HCT116 (cell line): ENCODE measurements around the gene CORO6. TPM values are rescaled to one million over a fixed set of nuclear protein-coding genes. Genes with fewer than 3 reads are reported as not detected.

ENCODE experiments used
- ATAC-seq: fragments of 200-7000 bp; cut with Tn5 transposase; 2 replicates; pipeline ENCODE4 v1.9.1; 2020; ENCODE audit warnings: mild to moderate bottlenecking, moderate library complexity
- BruUV-seq: library from RNA; stranded (reverse); fragments of 400-500 nt; replicated peaks from 2 replicates; lab custom pipeline; 2021; lab: Mats Ljungman, UMichigan
- CTCF ChIA-PET: fragments of 300-600 bp; sonication (Branson Sonifier 250); formaldehyde crosslinking; loops from one replicate; lab custom pipeline; 2021; ENCODE audit warnings: antibody characterized with exemption; lab: Charles Lee
- POLR2A ChIA-PET: fragments of 300-600, 350-600 bp; sonication (Branson Sonifier 250); formaldehyde crosslinking; loops from one replicate; lab custom pipeline; 2021; ENCODE audit warnings: antibody characterized with exemption; lab: Charles Lee
- RAD21 ChIA-PET, 2 experiments: fragments of 300-600 bp; sonication (Branson Sonifier 250); formaldehyde crosslinking; loops; one replicate each; lab custom pipeline; 2023; ENCODE audit warnings: low total read pairs in 2 of 2; ENCODE audit not compliant: uncharacterized antibody in 2 of 2, unreplicated experiment in 2 of 2, low non-redundant PET in 1 of 2; lab: Charles Lee
- DNase-seq: peaks from one replicate; pipeline ENCODE4 v3.0.0-alpha.2; 2010; ENCODE audit warnings: low read depth, low spot score
- H2AFZ ChIP-seq: fragments of 200-600 bp; shearing (Covaris generic), sonication (generic); 2 replicates; pipeline ENCODE4 v1.6.1; 2017; ENCODE audit warnings: low read depth, mixed run types, mixed read lengths, antibody characterized with exemption, low read length; ENCODE audit not compliant: poor library complexity, severe bottlenecking
- H3K27ac ChIP-seq: 2 replicates; pipeline ENCODE4 v1.5.1; 2012; ENCODE audit warnings: low read depth, low read length
- H3K27me3 ChIP-seq: fragments of 200-600 bp; sonication (generic); 2 replicates; pipeline ENCODE4 v1.6.1; 2016; ENCODE audit warnings: mixed run types, low read length, mixed read lengths; ENCODE audit not compliant: insufficient read depth
- H3K36me3 ChIP-seq, 2 experiments: fragments of 200-500 bp in 1 of 2; fragments of 200-600 bp in 1 of 2; sonication (Bioruptor generic) in 1 of 2; sonication (generic) in 1 of 2; 2 replicates each; pipeline versions ENCODE4 v1.5.1 to v1.6.1; 2014 to 2016; ENCODE audit warnings: low read length in 2 of 2, inconsistent platforms in 1 of 2, mixed read lengths in 1 of 2, mixed run types in 1 of 2; ENCODE audit not compliant: insufficient read depth in 2 of 2, control insufficient read depth in 1 of 2
- H3K4me1 ChIP-seq, 2 experiments: fragments of 200-600 bp in 1 of 2; sonication (generic) in 1 of 2; 2 replicates each; pipeline versions ENCODE4 v1.5.1 to v1.6.1; 2012 to 2017; ENCODE audit warnings: low read length in 2 of 2, inconsistent platforms in 1 of 2, mild to moderate bottlenecking in 1 of 2, mixed read lengths in 1 of 2, mixed run types in 1 of 2, moderate library complexity in 1 of 2; ENCODE audit not compliant: insufficient read depth in 2 of 2, control insufficient read depth in 1 of 2
- H3K4me2 ChIP-seq: fragments of 200-600 bp; sonication (generic); 2 replicates; pipeline ENCODE4 v1.6.1; 2017; ENCODE audit warnings: mixed run types, low read length, mixed read lengths
- H3K4me3 ChIP-seq, 2 experiments: fragments of 200-600 bp in 1 of 2; sonication (generic) in 1 of 2; replicated peaks in 1 of 2; 2 replicates each; pipeline ENCODE4 v1.5.1; 2011 to 2016; ENCODE audit warnings: low read length in 2 of 2, control low read depth in 1 of 2, low read depth in 1 of 2, mild to moderate bottlenecking in 1 of 2, mixed read lengths in 1 of 2, mixed run types in 1 of 2
- H3K79me2 ChIP-seq: fragments of 200-600 bp; sonication (generic); 2 replicates; pipeline ENCODE4 v1.6.1; 2017; ENCODE audit warnings: mild to moderate bottlenecking, mixed run types, low read length, moderate library complexity, mixed read lengths; ENCODE audit not compliant: insufficient read depth
- H3K9ac ChIP-seq: fragments of 200-600 bp; sonication (generic); 2 replicates; pipeline ENCODE4 v1.6.1; 2016; ENCODE audit warnings: low read length, mixed read lengths
- H3K9me2 ChIP-seq: fragments of 200-600 bp; sonication (generic), shearing (Covaris generic); 2 replicates; pipeline ENCODE4 v1.6.1; 2017; ENCODE audit warnings: mixed run types, mild to moderate bottlenecking, moderate library complexity; ENCODE audit not compliant: insufficient read depth
- H3K9me3 ChIP-seq, 2 experiments: fragments of 200-500 bp in 1 of 2; fragments of 200-600 bp in 1 of 2; sonication (Bioruptor generic) in 1 of 2; sonication (generic) in 1 of 2; 2 replicates each; pipeline ENCODE4 v1.6.1; 2014 to 2017; ENCODE audit warnings: low read length in 2 of 2, mixed read lengths in 2 of 2, inconsistent platforms in 1 of 2, low read depth in 1 of 2, mild to moderate bottlenecking in 1 of 2, mixed run types in 1 of 2, moderate library complexity in 1 of 2; ENCODE audit not compliant: control insufficient read depth in 1 of 2, insufficient read depth in 1 of 2
- H4K20me1 ChIP-seq: fragments of 200-600 bp; sonication (generic), shearing (Covaris generic); 2 replicates; pipeline ENCODE4 v1.6.1; 2017; ENCODE audit warnings: mixed run types, mild to moderate bottlenecking, moderate library complexity; ENCODE audit not compliant: insufficient read depth
- CBX3 ChIP-seq: IDR thresholded peaks from 2 replicates; pipeline ENCODE4 v1.6.1; 2012; ENCODE audit warnings: low read depth
- CEBPB ChIP-seq: IDR thresholded peaks from 2 replicates; pipeline ENCODE4 v1.6.1; 2012; ENCODE audit warnings: low read depth
- CTCF ChIP-seq, 3 experiments: fragments of 200-600 bp in 1 of 3; sonication (generic) in 1 of 3; IDR thresholded peaks in 2 of 3; conservative IDR thresholded peaks in 1 of 3; 2 replicates each; pipeline ENCODE4 v1.5.1; 2012 to 2017; ENCODE audit warnings: low read depth in 2 of 3, low read length in 2 of 3, antibody characterized with exemption in 1 of 3, borderline replicate concordance in 1 of 3, control low read depth in 1 of 3, mild to moderate bottlenecking in 1 of 3, mixed read lengths in 1 of 3, mixed run types in 1 of 3, moderate library complexity in 1 of 3; ENCODE audit not compliant: insufficient read depth in 1 of 3
- EGR1 ChIP-seq: IDR thresholded peaks from 2 replicates; pipeline ENCODE4 v1.6.1; 2012; ENCODE audit warnings: low read depth
- EZH2 ChIP-seq: fragments of 200-600 bp; sonication (generic); IDR thresholded peaks from 2 replicates; pipeline ENCODE4 v1.6.1; 2017; ENCODE audit warnings: antibody characterized with exemption, mixed run types
- EZH2phosphoT487 ChIP-seq: fragments of 200-600 bp; IDR thresholded peaks from 2 replicates; pipeline ENCODE4 v1.6.1; 2018; ENCODE audit warnings: antibody characterized with exemption, borderline replicate concordance
- FOSL1 ChIP-seq: IDR thresholded peaks from 2 replicates; pipeline ENCODE4 v1.6.1; 2012; ENCODE audit warnings: low read depth
- POLR2A ChIP-seq: IDR thresholded peaks from 2 replicates; pipeline ENCODE4 v1.7.0; 2011; ENCODE audit warnings: borderline replicate concordance; ENCODE audit not compliant: insufficient read depth, insufficient read length; ENCODE audit errors: extremely low read depth
- POLR2AphosphoS5 ChIP-seq: IDR thresholded peaks from 2 replicates; pipeline ENCODE4 v1.6.1; 2011; ENCODE audit warnings: mild to moderate bottlenecking, low read depth, low read length, moderate library complexity
- RAD21 ChIP-seq: IDR thresholded peaks from 2 replicates; pipeline ENCODE4 v1.6.1; 2012; ENCODE audit warnings: low read depth, mild to moderate bottlenecking
- SIN3A ChIP-seq: IDR thresholded peaks from 2 replicates; pipeline ENCODE4 v1.6.1; 2012; ENCODE audit warnings: low read depth
- SP1 ChIP-seq: IDR thresholded peaks from 2 replicates; pipeline ENCODE4 v1.6.1; 2012; ENCODE audit warnings: low read depth
- SRF ChIP-seq: IDR thresholded peaks from 2 replicates; pipeline ENCODE4 v1.6.1; 2012; ENCODE audit warnings: low read depth
- TCF7L2 ChIP-seq: IDR thresholded peaks from 2 replicates; pipeline ENCODE4 v1.7.0; 2011; ENCODE audit warnings: borderline replicate concordance, inconsistent platforms; ENCODE audit not compliant: insufficient read depth, insufficient read length; ENCODE audit errors: extremely low read depth
- YY1 ChIP-seq: IDR thresholded peaks from 2 replicates; pipeline ENCODE4 v1.6.1; 2011; ENCODE audit warnings: low read length, low read depth, moderate library complexity, mild to moderate bottlenecking; ENCODE audit not compliant: insufficient replicate concordance; ENCODE audit errors: extremely low read depth
- ZBTB33 ChIP-seq: IDR thresholded peaks from 2 replicates; pipeline ENCODE4 v1.6.1; 2011; ENCODE audit warnings: mild to moderate bottlenecking, low read length, moderate library complexity; ENCODE audit not compliant: insufficient replicate concordance; ENCODE audit errors: extremely low read depth
- intact Hi-C: fragments of 100-400 bp; cut with micrococcal nuclease; formaldehyde crosslinking; loops from 2 replicates; pipeline ENCODE4 v1.10.0; 2022
- total RNA-seq: library from RNA; stranded (reverse); gene quantifications from one replicate; pipeline ENCODE4 v1.2.1, GENCODE V29; 2021; ENCODE audit not compliant: unreplicated experiment
- TF ChIP-seq, protein P1 (sequence below): IDR thresholded peaks from 2 replicates; pipeline ENCODE4 v1.6.1; 2012; ENCODE audit warnings: low read depth
- TF ChIP-seq, protein P2 (sequence below): IDR thresholded peaks from 2 replicates; pipeline ENCODE4 v1.6.1; 2012

Gene CORO6
- total RNA-seq, 1 experiment from 2014 or later: 8.7 TPM

DNA sequence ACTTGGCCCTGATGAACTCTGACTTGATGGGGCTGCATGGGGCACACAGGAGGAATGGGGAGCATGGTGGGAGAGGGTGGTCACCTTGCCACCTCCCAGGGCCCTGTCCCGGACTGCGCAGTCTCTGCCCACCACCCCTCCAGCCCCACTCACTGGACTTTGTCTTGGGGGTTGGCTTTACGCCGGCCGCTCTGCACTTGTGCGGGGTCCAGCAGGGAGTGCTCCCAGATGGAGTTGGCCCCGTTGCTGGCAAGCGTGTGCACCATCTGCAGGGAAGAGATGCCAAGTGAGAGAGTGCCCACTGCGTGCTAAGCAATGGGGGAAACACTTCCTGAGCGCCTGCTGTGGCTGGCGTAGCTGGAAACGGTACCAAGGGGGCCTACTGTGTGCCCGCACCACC, 39.9 kb downstream of the CORO6 start:
- CTCF ChIA-PET: interaction anchor here (0.6 to 6.0 kb wide), 2 partner anchors 9 to 15 kb away, joined by 3 to 38 read pairs; partner anchors contain the start of gene ANKRD13B
- Histone ChIP-seq H2AFZ (no peak overlapping the region), H3K4me2 (no peak overlapping the region), H3K27ac (no peak overlapping the region), H3K36me3 (peaks cover 3 to 10% of the 10 kb centered on the region in 2 experiments; a peak in 2 of 4 replicates), H3K4me1 (peaks cover 12 to 47% of the 10 kb centered on the region in 2 experiments; a peak in 3 of 4 replicates), H3K27me3 (no peaks in the 10 kb centered on the region), H3K4me3 (no peak overlapping the region), H4K20me1 (no peaks in the 10 kb centered on the region), H3K9me3 (no peaks in the 10 kb centered on the region), H3K9me2 (no peaks in the 10 kb centered on the region), H3K79me2 (peaks cover 50% of the 10 kb centered on the region), H3K9ac (no peak overlapping the region)
- intact Hi-C loops: no loop called here
- BruUV-seq: no TSS peak
- DNase-seq (no peak), ATAC-seq (no peak)
- RAD21 ChIA-PET: no interaction called here
- POLR2A ChIA-PET: no interaction called here
- TF ChIP-seq ZBTB33: no peak
- TF ChIP-seq CTCF (IDR thresholded peaks at IDR 0.05 in 2 of 3, conservative IDR thresholded peaks at IDR 0.05 in 1 of 3; ENCODE audit: borderline replicate concordance in 1 of 3, insufficient read depth in 1 of 3, low read depth in 2 of 3, low read length in 2 of 3): no peak
- no peak for TF ChIP-seq EGR1
- TF ChIP-seq CEBPB: no peak
- no peak for TF ChIP-seq SRF
- no peak for TF ChIP-seq TCF7L2
- no peak for TF ChIP-seq EZH2phosphoT487
- no peak for TF ChIP-seq POLR2A
- no peak for TF ChIP-seq SP1
- TF ChIP-seq EZH2: no peak
- TF ChIP-seq SIN3A: no peak
- TF ChIP-seq, protein P1, sequence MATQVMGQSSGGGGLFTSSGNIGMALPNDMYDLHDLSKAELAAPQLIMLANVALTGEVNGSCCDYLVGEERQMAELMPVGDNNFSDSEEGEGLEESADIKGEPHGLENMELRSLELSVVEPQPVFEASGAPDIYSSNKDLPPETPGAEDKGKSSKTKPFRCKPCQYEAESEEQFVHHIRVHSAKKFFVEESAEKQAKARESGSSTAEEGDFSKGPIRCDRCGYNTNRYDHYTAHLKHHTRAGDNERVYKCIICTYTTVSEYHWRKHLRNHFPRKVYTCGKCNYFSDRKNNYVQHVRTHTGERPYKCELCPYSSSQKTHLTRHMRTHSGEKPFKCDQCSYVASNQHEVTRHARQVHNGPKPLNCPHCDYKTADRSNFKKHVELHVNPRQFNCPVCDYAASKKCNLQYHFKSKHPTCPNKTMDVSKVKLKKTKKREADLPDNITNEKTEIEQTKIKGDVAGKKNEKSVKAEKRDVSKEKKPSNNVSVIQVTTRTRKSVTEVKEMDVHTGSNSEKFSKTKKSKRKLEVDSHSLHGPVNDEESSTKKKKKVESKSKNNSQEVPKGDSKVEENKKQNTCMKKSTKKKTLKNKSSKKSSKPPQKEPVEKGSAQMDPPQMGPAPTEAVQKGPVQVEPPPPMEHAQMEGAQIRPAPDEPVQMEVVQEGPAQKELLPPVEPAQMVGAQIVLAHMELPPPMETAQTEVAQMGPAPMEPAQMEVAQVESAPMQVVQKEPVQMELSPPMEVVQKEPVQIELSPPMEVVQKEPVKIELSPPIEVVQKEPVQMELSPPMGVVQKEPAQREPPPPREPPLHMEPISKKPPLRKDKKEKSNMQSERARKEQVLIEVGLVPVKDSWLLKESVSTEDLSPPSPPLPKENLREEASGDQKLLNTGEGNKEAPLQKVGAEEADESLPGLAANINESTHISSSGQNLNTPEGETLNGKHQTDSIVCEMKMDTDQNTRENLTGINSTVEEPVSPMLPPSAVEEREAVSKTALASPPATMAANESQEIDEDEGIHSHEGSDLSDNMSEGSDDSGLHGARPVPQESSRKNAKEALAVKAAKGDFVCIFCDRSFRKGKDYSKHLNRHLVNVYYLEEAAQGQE: no peak
- TF ChIP-seq FOSL1: no peak
- TF ChIP-seq, protein P2, sequence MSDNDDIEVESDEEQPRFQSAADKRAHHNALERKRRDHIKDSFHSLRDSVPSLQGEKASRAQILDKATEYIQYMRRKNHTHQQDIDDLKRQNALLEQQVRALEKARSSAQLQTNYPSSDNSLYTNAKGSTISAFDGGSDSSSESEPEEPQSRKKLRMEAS: no peak
- no peak for TF ChIP-seq RAD21
- no peak for TF ChIP-seq POLR2AphosphoS5
- no peak for TF ChIP-seq YY1
- TF ChIP-seq CBX3: no peak
